ENCODE data around the gene RNH1. TPM values are rescaled to one million over a fixed set of nuclear protein-coding genes. Genes with fewer than 3 reads are reported as not detected.
A peak's percentile ranks its signal among the peaks of the same experiment; 100 is the strongest.
"Not testable (repeated sequence)": the region's sequence is repeated elsewhere in the genome, so short reads cannot be mapped to it uniquely, and the experiment has no call there.

The RNH1 gene
- total RNA-seq, 1 donor from 2014 or later, result 649 TPM

DNA sequence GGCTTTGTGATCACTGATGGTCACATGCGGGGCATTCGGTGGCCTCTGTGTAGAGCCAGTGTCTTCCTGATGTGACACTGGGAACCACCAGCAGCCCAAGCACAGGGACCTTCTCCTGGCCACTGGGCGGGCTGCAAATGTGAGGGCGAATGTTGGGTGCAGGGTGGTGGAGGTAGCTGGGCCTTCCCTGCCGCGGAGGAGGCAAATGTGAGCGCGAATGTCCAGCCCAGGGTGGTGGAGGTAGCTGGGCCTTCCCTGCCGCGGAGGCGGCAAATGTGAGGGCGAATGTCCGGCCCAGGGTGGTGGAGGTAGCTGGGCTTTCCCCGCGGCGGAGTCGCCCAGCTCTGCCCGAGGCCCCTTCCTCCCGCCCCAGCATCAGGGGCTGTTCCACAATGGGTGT is 33.6 kb downstream of the RNH1 start:
- Histone ChIP-seq H3K27ac (no peak overlapping the region), H3K4me1 (peaks cover 4 to 19% of the 10 kb centered on the region in 2 donors), H3K9me3 (no peaks in the 10 kb centered on the region), H3K27me3 (no peaks in the 10 kb centered on the region), H3K4me3 (no peak overlapping the region), H3K36me3 (no peaks in the 10 kb centered on the region)
- no peak for DNase-seq (ENCODE audit: low spot score in 2 of 2)
- intact Hi-C loops (cut with DNase I), result no loop called here
- TF ChIP-seq, protein P1, sequence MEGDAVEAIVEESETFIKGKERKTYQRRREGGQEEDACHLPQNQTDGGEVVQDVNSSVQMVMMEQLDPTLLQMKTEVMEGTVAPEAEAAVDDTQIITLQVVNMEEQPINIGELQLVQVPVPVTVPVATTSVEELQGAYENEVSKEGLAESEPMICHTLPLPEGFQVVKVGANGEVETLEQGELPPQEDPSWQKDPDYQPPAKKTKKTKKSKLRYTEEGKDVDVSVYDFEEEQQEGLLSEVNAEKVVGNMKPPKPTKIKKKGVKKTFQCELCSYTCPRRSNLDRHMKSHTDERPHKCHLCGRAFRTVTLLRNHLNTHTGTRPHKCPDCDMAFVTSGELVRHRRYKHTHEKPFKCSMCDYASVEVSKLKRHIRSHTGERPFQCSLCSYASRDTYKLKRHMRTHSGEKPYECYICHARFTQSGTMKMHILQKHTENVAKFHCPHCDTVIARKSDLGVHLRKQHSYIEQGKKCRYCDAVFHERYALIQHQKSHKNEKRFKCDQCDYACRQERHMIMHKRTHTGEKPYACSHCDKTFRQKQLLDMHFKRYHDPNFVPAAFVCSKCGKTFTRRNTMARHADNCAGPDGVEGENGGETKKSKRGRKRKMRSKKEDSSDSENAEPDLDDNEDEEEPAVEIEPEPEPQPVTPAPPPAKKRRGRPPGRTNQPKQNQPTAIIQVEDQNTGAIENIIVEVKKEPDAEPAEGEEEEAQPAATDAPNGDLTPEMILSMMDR (IDR thresholded peaks at IDR 0.05), result no peak

DNA sequence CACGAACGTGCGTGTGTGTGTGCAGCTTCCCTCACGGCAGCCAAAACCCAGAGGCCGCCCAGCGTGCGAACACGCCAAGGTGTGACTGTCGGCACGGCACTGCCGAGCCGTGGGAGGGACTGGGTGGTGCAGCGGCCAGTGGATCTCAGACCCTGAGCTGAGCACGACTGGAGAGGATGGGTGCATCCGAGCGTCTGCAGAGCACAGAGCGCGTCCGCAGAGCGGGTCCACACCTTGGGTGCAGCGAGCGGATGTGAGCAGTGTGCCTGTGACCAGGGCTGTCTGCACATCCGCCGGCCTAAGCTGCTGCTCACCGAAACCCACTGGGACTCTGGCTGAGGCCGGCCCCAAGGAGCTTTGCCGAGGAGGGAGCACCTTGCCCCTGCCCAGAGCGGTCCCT is 34.2 kb downstream of the RNH1 start:
- Histone ChIP-seq H3K9me3 (no peaks in the 10 kb centered on the region), H3K27me3 (no peaks in the 10 kb centered on the region), H3K36me3 (no peaks in the 10 kb centered on the region), H3K27ac (no peak overlapping the region), H3K4me3 (no peak overlapping the region), H3K4me1 (peaks cover 4 to 19% of the 10 kb centered on the region in 2 donors)
- TF ChIP-seq, protein P1 (IDR thresholded peaks at IDR 0.05), result no peak
- no peak for DNase-seq (ENCODE audit: low spot score in 2 of 2)
- intact Hi-C loops (cut with DNase I), result no loop called here

DNA sequence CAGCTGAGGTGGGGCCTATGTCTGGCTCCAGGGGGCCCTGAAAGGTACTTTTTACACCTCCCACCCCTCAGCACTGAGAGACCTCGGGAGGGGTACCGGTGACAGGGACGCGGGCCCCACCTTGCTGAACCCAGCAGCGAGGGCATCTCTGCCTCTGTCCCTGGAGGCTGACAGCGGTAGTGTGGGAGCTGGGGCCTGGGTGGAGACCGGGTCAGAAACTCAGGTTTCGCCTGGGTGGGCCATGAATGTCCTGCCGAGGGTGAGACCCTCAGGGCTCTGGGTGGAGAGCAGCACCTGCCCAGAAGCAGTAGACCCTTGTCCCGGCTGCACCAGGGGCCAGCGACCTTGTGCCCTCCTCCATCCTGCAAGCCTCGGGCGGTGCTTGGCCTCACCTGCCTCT is 34.8 kb downstream of the RNH1 start:
- Histone ChIP-seq H3K9me3 (no peaks in the 10 kb centered on the region), H3K4me1 (peaks cover 4 to 18% of the 10 kb centered on the region in 2 donors), H3K27ac (no peak overlapping the region), H3K27me3 (no peaks in the 10 kb centered on the region), H3K36me3 (no peaks in the 10 kb centered on the region), H3K4me3 (no peak overlapping the region)
- intact Hi-C loops (cut with DNase I), result no loop called here
- DNase-seq (ENCODE audit: low spot score in 2 of 2), result no peak
- TF ChIP-seq, protein P1 (IDR thresholded peaks at IDR 0.05), result no peak

DNA sequence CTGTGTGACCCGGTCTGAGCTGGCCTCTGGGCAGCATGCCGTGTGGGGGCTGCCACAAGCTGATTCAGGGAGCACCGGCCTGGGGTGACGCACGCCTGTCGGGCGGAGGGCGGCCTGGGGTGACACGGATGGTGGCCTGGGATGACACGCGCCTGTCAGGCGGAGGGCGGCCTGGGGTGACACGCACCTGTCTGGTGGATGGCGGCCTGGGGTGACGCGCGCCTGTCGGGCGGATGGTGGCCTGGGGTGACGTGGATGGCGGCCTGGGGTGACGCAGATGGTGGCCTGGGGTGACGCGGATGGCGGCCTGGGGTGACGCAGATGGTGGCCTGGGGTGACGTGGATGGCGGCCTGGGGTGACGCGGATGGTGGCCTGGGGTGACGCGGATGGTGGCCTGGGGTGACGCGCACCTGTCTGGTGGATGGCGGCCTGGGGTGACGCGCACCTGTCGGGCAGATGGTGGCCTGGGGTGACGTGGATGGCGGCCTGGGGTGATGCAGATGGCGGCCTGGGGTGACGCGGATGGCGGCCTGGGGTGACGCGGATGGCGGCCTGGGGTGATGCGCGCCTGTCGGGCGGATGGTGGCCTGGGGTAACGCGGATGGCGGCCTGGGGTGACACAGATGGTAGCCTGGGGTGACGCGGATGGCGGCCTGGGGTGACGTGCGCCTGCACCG is 35.4 kb downstream of the RNH1 start:
- intact Hi-C loops (cut with DNase I), result no loop called here
- Histone ChIP-seq H3K27ac (no peak overlapping the region), H3K4me3 (no peak overlapping the region), H3K4me1 (peaks cover 4 to 13% of the 10 kb centered on the region in 2 donors), H3K27me3 (no peaks in the 10 kb centered on the region), H3K9me3 (no peaks in the 10 kb centered on the region), H3K36me3 (no peaks in the 10 kb centered on the region)
- TF ChIP-seq, protein P1 (IDR thresholded peaks at IDR 0.05), result no peak
- no peak for DNase-seq (ENCODE audit: low spot score in 2 of 2)

DNA sequence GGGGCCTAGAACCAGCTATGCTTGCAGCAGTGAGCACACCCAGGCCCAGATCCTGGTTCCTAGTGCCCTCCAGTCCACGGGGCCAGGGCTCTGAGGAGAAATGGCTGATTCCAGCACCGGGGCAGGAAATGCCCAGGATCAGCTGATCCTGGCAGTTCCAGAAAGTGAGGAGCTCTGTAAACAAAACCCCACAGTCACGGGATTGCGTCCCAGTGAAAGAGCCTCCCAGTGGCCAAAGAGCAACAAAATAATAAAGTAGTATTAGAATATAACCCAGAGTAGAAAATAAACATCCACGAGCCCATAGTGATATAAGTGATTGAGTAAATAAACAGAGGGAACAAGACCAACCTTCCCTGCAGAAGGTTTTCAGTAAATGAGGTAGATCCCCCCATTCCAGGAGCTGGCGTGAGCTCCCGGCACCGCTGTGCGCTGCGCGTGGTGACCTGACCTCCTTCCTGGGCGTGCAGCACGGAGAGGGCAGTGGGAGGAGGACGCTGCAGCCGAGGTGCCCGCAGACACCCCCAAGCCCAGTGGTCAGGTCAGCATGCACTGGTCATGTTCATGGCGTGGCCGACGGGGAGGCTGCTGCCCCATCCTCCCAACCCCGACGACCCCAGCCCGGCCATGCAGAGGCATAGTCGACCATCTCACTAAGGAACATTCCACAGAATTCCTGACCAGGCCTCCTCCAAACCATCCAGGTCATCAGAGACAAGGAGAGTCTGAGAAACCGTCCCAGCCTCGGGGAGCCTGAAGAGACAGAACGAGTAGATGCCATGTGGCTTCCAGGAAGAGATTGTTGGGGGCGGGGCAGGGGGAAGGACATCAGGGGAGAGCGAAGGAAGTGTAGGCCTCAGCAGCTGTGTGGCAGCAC is 37.1 kb downstream of the RNH1 start:
- intact Hi-C loops (cut with DNase I), result loop anchor here (2.0 kb wide), 1 partner anchor 19 kb away; the partner anchor contains the start of gene PTDSS2
- peaks cover 0 to 3% of the 10 kb centered on the region in 2 donors for H3K36me3 ChIP-seq
- DNase-seq (ENCODE audit: low spot score in 2 of 2), result peak in 1 of 2 donors; percentile 80

DNA sequence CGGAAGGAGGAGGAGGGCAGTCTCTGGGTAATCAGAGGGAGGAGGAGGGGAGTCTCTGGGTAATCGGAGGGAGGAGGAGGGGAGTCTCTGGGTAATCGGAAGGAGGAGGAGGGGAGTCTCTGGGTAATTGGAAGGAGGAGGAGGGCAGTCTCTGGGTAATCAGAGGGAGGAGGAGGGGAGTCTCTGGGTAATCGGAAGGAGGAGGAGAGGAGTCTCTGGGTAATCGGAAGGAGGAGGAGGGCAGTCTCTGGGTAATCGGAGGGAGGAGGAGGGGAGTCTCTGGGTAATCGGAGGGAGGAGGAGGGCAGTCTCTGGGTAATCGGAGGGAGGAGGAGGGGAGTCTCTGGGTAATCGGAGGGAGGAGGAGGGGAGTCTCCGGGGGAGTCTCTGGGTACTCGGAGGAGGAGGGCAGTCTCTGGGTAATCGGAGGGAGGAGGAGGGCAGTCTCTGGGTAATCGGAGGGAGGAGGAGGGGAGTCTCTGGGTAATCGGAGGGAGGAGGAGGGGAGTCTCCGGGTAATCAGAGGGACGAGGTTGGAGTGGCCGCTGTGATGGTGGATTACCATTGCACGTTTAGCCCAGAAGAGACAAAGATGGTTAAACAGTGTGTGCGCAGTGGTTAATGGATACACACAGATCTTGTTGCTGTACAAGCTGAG is 37.9 kb downstream of the RNH1 start:
- Histone ChIP-seq H3K4me3 (peak overlapping the region; percentile 26 to 51), H3K27ac (peak overlapping the region; percentile 65 to 78), H3K4me1 (peaks cover 4 to 13% of the 10 kb centered on the region in 2 donors)
- not testable (repeated sequence) for DNase-seq (ENCODE audit: low spot score in 2 of 2); H3K36me3 ChIP-seq; H3K9me3 ChIP-seq; H3K27me3 ChIP-seq
- intact Hi-C loops (cut with DNase I), result loop anchor here (2.0 kb wide), 1 partner anchor 18 kb away; the partner anchor contains the start of gene PTDSS2

More for the DNA sequence above, 37.1 kb downstream of the RNH1 start:
- Histone ChIP-seq H3K4me3 (peak overlapping the region; percentile 26 to 51), H3K27ac (peak overlapping the region; percentile 65 to 78), H3K4me1 (peaks cover 4 to 13% of the 10 kb centered on the region in 2 donors), H3K27me3 (no peaks in the 10 kb centered on the region), H3K9me3 (no peaks in the 10 kb centered on the region)
- TF ChIP-seq, protein P1 (IDR thresholded peaks at IDR 0.05), result peak in 2 of 3 experiments; percentile 13 to 17
